Mucosa of rectum (tissue), 2 donors: ENCODE measurements around the gene CIROP.

ENCODE experiments used
- H3K27ac ChIP-seq, 2 donors: one replicate each; pipeline ENCODE4 v1.7.0; 2013; ENCODE audit warnings: inconsistent platforms in 2 of 2, low read depth in 2 of 2, low read length in 2 of 2
- H3K27me3 ChIP-seq, 2 donors: one replicate each; pipeline ENCODE4 v1.7.0; 2013; ENCODE audit warnings: low read length in 2 of 2; ENCODE audit not compliant: control insufficient read depth in 2 of 2, insufficient read depth in 2 of 2
- H3K36me3 ChIP-seq, 2 donors: one replicate each; pipeline ENCODE4 v1.7.0; 2013; ENCODE audit warnings: low read length in 2 of 2; ENCODE audit not compliant: control insufficient read depth in 2 of 2, insufficient read depth in 2 of 2
- H3K4me1 ChIP-seq, 2 donors: one replicate each; pipeline ENCODE4 v1.7.0; 2013; ENCODE audit warnings: low read length in 2 of 2, mild to moderate bottlenecking in 1 of 2; ENCODE audit not compliant: control insufficient read depth in 2 of 2, insufficient read depth in 2 of 2
- H3K4me3 ChIP-seq, 2 donors: one replicate each; pipeline ENCODE4 v1.7.0; 2013; ENCODE audit warnings: low read length in 2 of 2
- H3K9ac ChIP-seq, 2 donors: one replicate each; pipeline ENCODE4 v1.7.0; 2013; ENCODE audit warnings: low read length in 2 of 2, low read depth in 1 of 2, mild to moderate bottlenecking in 1 of 2
- H3K9me3 ChIP-seq, 2 donors: one replicate each; pipeline ENCODE4 v1.7.0; 2013; ENCODE audit warnings: low read length in 2 of 2; ENCODE audit not compliant: control insufficient read depth in 2 of 2
- donor health status: healthy.
- donor health status: Normal muscosa, but diverticular disease.

The CIROP gene

DNA sequence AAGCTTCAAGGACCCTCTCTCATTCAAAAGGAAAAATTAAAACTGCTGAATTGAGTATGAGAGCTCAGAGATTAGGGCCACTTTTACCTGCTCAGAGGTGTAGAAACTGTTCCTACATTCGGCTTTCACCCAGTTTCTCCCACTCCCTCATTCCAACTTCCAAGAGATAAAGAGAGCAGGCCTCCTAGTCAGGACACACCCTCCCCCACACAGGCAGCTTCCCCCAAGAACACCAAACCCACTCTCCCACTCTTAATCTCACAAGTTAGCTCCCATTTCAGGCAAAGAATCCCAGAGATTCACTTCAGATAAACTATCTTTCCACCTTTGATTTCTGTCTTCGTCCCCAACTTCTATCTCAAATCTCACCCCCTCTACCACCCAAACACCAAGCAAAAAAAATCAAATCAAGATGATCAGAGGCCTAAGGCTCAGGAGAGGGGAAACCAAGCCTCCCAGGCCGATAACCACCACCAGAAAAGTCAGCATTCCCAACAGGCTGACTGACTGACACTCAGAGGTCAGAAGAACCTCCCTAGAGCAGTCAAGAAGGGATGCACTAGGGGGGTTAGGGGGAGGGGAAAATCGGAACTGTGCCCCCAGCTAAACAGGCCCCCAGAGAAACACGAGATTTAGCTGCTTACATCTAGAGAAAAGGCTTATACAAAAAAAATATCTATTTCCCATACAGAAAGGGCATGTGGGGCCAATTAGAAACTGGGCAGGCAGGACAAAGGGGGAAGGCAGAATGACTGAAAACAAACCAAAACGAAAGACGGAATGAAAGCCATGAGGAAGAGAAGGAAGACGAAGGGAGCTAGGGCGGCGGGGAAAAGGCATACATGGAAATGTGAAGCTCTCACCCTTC is 34.3 kb downstream of the CIROP start:
- peak overlapping the region; percentile 73 to 79 for H3K9ac ChIP-seq
- H3K27ac ChIP-seq, result peak overlapping the region in 1 of 2 donors; percentile 49
- H3K9me3 ChIP-seq, result no peaks in the 10 kb centered on the region
- H3K4me1 ChIP-seq, result peaks cover 24 to 25% of the 10 kb centered on the region in 2 donors
- no peaks in the 10 kb centered on the region for H3K27me3 ChIP-seq
- peak overlapping the region; percentile 77 to 91 for H3K4me3 ChIP-seq
- H3K36me3 ChIP-seq, result peaks cover 46 to 55% of the 10 kb centered on the region in 2 donors

DNA sequence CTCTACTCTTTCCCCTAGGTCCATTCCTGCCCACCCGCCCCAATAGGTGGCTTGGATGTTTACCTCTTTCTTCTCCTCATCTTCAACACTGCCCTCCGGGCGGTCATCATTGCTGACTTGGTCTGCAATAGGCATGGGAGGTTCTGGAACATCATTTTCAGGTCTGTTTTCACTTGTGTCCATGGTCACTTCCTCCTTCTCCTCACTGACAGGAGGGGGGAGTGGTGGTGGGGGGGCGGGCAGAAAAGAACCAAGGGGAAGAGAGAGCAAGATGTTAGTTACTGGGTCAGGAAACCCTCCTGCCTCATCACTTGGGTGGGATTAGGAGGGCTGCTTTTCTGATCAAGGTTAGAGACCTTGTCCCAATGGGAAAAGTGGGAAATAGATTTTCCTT is 35.4 kb downstream of the CIROP start:
- Histone ChIP-seq H3K36me3 (peaks cover 45 to 57% of the 10 kb centered on the region in 2 donors), H3K27me3 (no peaks in the 10 kb centered on the region), H3K9me3 (no peaks in the 10 kb centered on the region), H3K4me3 (no peak overlapping the region), H3K27ac (no peak overlapping the region), H3K9ac (no peak overlapping the region), H3K4me1 (peaks cover 24 to 25% of the 10 kb centered on the region in 2 donors)

DNA sequence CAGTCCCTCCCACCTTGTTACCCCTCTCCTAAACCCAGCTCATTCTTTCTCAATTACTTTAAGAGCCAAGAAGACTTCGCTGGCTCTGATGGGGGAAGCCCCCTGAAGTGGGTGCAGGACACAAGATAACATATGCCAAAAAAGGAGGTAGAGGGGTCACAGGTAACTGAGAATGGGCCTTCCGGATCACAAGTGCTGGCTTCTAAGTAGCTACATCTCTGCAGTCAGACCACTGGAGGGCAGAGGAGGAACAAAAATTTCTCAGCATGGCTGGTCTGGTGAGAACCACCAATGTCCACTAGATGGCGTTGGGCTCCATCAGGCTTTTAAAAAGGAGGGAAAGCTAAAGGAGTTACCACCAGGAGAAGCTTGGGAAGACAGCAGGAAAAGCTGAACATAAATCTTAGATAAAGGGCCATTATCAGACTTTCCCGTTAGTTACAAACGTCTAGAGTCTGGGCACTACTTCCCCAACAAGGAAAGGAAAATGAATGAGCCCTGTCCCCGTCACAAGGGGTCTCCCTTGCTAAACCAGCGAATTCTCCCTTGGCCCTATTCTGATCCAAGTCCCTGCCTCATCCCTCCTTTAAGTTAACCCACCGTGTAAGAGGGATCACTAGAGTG is 35.9 kb downstream of the CIROP start:
- Histone ChIP-seq H3K36me3 (peaks cover 48 to 61% of the 10 kb centered on the region in 2 donors), H3K9me3 (no peaks in the 10 kb centered on the region), H3K4me3 (no peak overlapping the region), H3K9ac (no peak overlapping the region), H3K4me1 (peaks cover 24 to 25% of the 10 kb centered on the region in 2 donors), H3K27ac (no peak overlapping the region), H3K27me3 (no peaks in the 10 kb centered on the region)

DNA sequence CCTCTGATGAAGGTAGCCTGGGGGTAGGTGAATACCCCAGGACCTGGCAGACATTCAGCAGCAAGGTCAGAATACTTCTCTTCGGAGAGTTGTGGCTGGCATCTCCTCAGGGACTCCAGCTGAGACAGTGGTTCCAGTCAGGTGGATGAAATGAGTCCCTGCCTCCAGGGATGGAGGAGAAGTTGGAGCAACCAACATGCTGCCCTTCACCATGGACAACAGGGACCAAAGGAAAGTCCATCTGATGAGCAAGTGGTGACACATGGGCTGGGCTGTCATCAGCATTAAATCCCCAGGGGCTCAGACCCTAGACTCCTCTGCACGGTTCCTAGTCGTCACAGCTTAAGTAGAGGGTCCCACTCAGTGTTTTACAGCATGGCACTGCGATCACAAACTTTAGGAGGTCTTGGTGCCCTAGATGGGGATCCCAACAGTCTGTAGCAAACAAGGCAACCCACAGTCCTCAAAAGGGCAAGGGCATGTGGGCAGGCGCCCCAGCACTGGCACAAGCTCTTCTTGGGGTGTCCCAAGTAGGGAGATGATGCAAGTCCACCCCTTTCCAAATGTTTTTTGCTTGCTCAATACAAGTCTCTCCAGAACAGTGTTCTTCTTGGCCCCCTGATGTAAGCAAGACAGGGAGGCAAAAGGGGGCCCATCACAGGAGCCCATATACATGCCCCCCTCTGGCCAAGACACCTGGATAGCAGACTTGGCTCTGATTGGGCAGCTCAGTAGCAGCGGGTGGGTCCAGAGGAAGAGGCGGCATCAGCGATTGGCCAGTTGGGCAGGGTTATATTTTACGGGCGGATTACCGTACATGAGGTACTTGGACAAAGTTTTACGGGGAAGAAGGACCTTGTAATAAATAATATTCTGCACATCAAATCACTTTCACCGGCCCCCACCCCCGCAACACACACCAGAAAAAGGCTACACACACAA is 36.7 kb downstream of the CIROP start:
- Histone ChIP-seq H3K4me3 (no peak overlapping the region), H3K36me3 (peaks cover 54 to 68% of the 10 kb centered on the region in 2 donors), H3K9ac (no peak overlapping the region), H3K4me1 (peaks cover 24 to 25% of the 10 kb centered on the region in 2 donors), H3K9me3 (no peaks in the 10 kb centered on the region), H3K27ac (no peak overlapping the region), H3K27me3 (no peaks in the 10 kb centered on the region)

DNA sequence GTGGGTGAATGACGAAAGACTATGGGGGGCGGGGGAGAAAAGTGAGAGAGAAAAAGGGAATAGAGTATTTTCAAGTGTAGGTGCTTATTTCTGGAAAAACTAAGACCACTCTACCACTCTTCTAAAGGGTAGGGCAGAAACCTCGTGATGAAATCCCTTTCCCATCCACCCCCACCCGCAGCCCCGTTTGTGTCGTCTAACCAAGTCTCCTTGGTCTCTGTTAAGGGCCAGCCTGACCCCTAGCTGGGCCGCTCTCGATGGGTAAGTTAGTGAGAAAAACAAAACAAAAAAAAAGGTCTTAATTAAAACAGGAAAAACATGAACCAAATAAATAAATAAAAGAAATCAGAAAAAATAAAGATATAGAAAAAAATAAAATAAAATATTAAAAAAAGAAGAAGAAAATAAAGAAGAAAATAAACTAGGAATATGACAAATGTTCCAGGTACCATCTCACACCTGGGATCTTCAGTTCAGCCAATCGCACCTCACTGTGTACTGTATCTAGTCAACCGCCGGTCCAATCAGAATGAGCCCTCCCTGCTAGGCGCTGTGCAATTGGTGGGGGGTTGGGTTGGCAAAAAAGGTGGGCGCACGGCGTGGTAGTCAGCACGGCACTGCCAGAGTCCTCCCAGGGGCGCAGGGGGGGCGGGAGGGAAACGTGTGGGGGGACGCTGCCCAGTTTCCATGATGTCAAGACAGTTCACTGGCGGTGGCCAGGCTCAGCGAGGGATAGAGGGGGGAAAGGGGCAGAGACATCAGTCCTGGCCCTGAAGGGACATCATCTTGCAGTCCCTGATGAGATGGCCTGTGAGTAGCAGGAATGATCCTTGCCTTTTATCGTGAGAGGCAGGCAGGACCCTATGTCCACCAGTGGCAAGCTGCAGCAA is 37.7 kb downstream of the CIROP start:
- Histone ChIP-seq H3K4me3 (no peak overlapping the region), H3K4me1 (peaks cover 16 to 22% of the 10 kb centered on the region in 2 donors), H3K9ac (no peak overlapping the region), H3K27ac (no peak overlapping the region), H3K36me3 (peaks cover 56 to 68% of the 10 kb centered on the region in 2 donors), H3K27me3 (no peaks in the 10 kb centered on the region), H3K9me3 (no peaks in the 10 kb centered on the region)

DNA sequence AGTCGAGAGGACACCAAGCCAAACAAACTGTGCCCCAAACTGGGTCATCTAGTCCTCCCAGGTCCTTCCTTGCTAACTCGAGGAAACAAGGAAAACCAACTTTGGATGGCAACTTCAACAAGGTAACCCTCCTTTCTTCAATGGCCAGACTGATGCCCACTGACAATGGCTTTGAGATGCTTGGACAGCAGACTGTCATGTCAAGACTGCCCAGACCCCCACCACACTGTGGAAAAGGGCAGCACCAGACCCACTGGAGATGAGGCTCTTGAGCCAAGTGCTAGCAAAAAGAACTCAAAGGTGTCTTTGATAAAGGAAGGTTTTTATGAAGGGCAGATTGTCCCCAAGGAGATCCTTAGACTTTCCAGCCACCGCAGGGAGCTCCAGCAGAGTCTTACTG is 38.4 kb downstream of the CIROP start:
- H3K27ac ChIP-seq, result no peak overlapping the region
- H3K27me3 ChIP-seq, result no peaks in the 10 kb centered on the region
- no peak overlapping the region for H3K9ac ChIP-seq
- no peak overlapping the region for H3K4me3 ChIP-seq
- H3K36me3 ChIP-seq, result peaks cover 59 to 72% of the 10 kb centered on the region in 2 donors
- H3K4me1 ChIP-seq, result peaks cover 9 to 15% of the 10 kb centered on the region in 2 donors
- H3K9me3 ChIP-seq, result no peaks in the 10 kb centered on the region

DNA sequence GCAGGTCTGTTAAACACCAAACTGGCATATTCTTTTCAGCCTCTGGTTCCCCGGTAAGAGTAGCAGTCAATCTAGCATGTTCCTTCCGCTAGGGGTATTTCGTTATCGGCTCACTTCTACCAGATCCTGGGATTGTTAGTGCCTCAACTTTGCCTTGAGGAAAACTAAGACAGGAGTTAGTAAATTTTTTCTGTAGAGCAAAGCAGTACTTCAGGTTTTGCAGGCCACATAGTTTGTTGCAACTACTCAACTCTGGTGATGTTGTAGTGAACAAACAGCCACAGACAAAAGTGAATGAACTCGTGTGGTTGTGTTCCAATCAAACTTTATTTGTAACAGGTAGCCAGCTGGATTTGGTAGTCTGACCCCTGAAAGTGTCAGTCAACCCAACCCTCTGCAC is 41.2 kb downstream of the CIROP start:
- Histone ChIP-seq H3K27ac (no peak overlapping the region), H3K36me3 (peaks cover 79 to 88% of the 10 kb centered on the region in 2 donors), H3K9ac (no peak overlapping the region), H3K4me3 (no peak overlapping the region), H3K4me1 (peaks cover 1 to 5% of the 10 kb centered on the region in 2 donors), H3K27me3 (no peaks in the 10 kb centered on the region), H3K9me3 (no peaks in the 10 kb centered on the region)

DNA sequence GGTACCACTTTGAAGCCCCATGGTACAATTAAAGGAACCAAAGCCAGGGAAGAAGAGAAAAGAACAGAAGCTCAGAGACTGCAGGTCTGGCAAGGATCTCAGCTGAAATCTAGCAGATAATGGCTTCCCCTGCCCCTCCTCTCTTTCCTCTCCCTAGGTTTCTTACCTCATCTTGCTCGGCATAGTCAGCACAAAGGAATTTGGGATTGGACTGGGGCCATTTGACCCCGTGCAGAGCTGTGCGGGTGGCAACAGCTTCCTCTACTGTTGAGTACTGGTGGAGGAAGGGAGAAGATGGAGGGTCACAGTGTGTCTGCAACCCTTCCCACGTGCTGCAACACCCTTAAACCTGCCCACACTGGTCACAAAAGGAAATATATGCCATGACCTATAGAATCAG is 42.8 kb downstream of the CIROP start:
- H3K9me3 ChIP-seq, result no peaks in the 10 kb centered on the region
- H3K4me3 ChIP-seq, result no peak overlapping the region
- H3K27me3 ChIP-seq, result no peaks in the 10 kb centered on the region
- no peak overlapping the region for H3K27ac ChIP-seq
- no peak overlapping the region for H3K9ac ChIP-seq
- peaks cover 5 to 6% of the 10 kb centered on the region in 2 donors for H3K4me1 ChIP-seq
- peaks cover 66 to 75% of the 10 kb centered on the region in 2 donors for H3K36me3 ChIP-seq

DNA sequence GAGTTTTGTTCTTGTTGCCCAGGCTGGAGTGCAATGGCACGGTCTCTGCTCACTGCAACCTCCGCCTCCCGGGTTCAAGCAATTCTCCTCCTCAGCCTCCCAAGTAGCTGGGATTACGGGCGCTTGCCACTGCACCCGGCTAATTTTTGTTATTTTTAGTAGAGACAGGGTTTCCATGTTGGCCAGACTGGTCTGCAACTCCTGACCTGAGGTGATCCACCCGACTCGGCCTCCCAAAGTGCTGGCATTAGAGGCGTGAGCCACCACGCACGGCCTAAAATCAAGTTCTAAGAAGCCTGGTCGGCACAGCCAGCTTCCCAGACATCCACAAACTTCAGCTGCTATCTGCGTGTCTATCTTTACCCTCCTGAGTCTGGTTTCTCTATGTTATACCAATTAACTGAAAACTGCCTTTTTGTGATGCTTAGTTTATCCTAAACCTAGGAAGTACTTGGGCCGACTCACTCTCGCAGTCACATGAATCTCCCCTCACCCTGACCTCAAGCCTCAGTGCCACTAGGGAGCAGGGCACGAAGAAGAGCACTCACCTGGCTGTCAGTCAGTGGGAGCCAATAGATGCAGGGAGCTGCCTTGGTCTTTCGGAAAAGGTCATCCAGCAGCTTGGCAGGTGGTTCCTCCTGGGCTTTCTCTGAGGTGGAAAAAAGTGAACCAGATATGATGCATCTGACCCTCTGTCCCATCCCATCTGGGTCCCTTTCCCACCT is 44.1 kb downstream of the CIROP start:
- Histone ChIP-seq H3K36me3 (peaks cover 54 to 62% of the 10 kb centered on the region in 2 donors), H3K9ac (no peak overlapping the region), H3K27ac (no peak overlapping the region), H3K27me3 (no peaks in the 10 kb centered on the region), H3K4me3 (no peak overlapping the region), H3K4me1 (peaks cover 14 to 17% of the 10 kb centered on the region in 2 donors), H3K9me3 (no peaks in the 10 kb centered on the region)
